Measurements from ENCODE around the gene PTPN1. TPM values are rescaled to one million over a fixed set of nuclear protein-coding genes. Genes with fewer than 3 reads are reported as not detected.
"Not testable (repeated sequence)": the region's sequence is repeated elsewhere in the genome, so short reads cannot be mapped to it uniquely, and the experiment has no call there.

The PTPN1 gene
- total RNA-seq, 1 donor from 2014 or later = 26.0 TPM

DNA sequence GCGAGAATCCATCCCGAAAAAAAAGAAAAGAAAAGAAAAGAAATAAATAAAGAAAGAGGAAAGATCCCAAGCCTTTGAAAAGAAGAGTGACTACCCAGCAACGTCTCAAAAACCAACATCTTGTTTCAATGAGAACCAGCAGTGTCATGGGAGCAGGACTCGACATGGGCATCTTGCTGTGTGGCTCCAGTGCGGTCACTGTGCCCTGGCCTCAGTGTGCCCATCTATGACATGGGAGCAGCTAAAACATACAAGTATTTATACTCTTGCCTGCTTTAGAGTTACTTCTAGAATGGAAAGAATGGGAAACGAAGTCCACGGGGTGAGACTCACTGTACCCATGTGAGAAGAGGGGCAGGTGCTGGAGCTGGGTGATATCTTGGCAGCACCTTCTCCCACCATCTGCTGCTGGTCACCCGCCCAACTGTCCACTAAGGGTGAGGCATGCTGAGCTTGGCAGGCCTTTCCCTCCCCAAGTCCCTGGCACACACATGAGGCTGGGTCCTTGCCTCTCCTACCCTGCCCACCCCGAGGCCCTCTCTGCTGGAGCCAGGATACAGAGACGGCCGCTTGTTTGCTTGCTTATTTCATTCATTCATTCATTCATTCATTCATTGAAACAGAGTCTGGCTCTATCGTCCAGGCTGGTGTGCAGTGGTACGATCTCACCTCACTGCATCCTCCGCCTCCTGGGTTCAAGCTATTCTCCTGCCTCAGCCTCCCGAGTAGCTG is 103.4 kb downstream of the PTPN1 start:
- no peaks in the 10 kb centered on the region for H3K27me3 Mint-ChIP-seq
- no peak for DNase-seq (ENCODE audit: low spot score, unreplicated experiment)
- TF ChIP-seq, protein P1, sequence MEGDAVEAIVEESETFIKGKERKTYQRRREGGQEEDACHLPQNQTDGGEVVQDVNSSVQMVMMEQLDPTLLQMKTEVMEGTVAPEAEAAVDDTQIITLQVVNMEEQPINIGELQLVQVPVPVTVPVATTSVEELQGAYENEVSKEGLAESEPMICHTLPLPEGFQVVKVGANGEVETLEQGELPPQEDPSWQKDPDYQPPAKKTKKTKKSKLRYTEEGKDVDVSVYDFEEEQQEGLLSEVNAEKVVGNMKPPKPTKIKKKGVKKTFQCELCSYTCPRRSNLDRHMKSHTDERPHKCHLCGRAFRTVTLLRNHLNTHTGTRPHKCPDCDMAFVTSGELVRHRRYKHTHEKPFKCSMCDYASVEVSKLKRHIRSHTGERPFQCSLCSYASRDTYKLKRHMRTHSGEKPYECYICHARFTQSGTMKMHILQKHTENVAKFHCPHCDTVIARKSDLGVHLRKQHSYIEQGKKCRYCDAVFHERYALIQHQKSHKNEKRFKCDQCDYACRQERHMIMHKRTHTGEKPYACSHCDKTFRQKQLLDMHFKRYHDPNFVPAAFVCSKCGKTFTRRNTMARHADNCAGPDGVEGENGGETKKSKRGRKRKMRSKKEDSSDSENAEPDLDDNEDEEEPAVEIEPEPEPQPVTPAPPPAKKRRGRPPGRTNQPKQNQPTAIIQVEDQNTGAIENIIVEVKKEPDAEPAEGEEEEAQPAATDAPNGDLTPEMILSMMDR (IDR thresholded peaks at IDR 0.05; ENCODE audit: unreplicated experiment) = no peak
- no peaks in the 10 kb centered on the region for H3K9me3 Mint-ChIP-seq (ENCODE audit: low read depth)
- no peak overlapping the region for H3K27ac Mint-ChIP-seq
- H3K4me3 Mint-ChIP-seq (ENCODE audit: low read depth) = no peak overlapping the region
- H3K4me1 Mint-ChIP-seq (ENCODE audit: low read depth) = no peaks in the 10 kb centered on the region
- H3K36me3 Mint-ChIP-seq (ENCODE audit: insufficient read depth) = no peaks in the 10 kb centered on the region

DNA sequence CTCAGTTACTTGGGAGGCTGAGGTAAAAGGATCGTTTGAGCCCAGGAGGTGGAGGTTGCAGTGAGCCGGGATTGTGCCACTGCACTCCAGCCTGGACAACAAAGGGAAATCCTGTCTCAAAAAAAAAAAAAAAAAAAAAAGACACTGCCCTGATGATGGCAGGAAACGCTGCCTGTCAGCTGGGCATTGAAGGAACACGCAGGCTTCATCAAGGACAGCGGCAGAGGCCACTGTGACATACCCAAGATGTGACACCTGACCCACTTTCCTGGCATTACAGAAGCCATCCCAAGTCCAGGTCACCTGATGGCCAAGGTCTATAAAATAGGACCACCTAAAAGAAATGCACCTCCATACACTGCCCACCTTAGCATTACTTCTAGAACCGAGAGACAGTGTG is 105.2 kb downstream of the PTPN1 start:
- TF ChIP-seq, protein P1 (IDR thresholded peaks at IDR 0.05; ENCODE audit: unreplicated experiment) = no peak
- no peak overlapping the region for H3K4me3 Mint-ChIP-seq (ENCODE audit: low read depth)
- no peak overlapping the region for H3K27ac Mint-ChIP-seq
- H3K36me3 Mint-ChIP-seq (ENCODE audit: insufficient read depth) = no peaks in the 10 kb centered on the region
- no peaks in the 10 kb centered on the region for H3K27me3 Mint-ChIP-seq
- no peaks in the 10 kb centered on the region for H3K9me3 Mint-ChIP-seq (ENCODE audit: low read depth)
- DNase-seq (ENCODE audit: low spot score, unreplicated experiment) = no peak
- H3K4me1 Mint-ChIP-seq (ENCODE audit: low read depth) = no peaks in the 10 kb centered on the region

DNA sequence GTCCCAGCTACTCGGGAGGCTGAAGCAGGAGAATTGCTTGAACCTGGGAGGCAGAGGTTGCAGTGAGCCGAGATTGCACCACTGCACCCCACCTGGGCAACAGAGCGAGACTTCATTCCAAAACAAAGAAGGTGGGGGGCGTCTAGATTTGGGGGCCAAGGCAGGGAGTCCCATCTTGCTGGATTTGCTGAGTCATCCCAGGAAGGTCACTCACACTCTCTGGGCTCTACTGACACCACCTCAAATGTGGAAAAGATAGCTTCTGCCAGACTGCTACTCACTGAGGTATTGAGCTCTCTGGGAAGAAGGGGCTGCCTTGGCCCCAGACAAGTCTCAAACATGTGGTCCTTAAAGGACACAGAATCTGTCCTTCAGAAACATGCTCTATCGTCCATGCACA is 106.8 kb downstream of the PTPN1 start:
- DNase-seq (ENCODE audit: low spot score, unreplicated experiment) = no peak
- Mint-ChIP-seq H3K27ac (no peak overlapping the region), H3K36me3 (ENCODE audit: insufficient read depth) (no peaks in the 10 kb centered on the region), H3K9me3 (ENCODE audit: low read depth) (no peaks in the 10 kb centered on the region), H3K27me3 (no peaks in the 10 kb centered on the region), H3K4me1 (ENCODE audit: low read depth) (no peaks in the 10 kb centered on the region), H3K4me3 (ENCODE audit: low read depth) (no peak overlapping the region)
- TF ChIP-seq, protein P1 (IDR thresholded peaks at IDR 0.05; ENCODE audit: unreplicated experiment) = no peak

DNA sequence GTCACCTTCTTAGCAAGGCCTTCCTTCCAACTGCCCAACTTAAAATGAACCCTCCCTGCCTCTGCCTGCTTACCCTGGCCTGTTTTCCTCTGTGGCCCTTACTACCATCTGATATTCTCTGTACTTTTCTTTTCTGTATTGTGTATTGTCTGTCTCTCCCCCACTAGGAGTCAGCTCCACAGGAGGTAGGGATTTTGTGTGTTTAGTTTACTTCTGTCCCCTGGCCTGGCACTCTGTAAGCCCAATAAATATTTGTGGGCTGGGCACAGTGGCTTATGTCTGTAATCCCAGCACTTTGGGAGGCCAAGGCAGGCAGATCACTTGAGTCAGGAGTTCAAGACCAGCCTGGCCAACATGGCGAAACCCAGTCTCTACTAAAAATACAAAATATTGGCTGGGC is 108.4 kb downstream of the PTPN1 start:
- Mint-ChIP-seq H3K36me3 (ENCODE audit: insufficient read depth) (no peaks in the 10 kb centered on the region), H3K4me3 (ENCODE audit: low read depth) (no peak overlapping the region), H3K27me3 (no peaks in the 10 kb centered on the region), H3K9me3 (ENCODE audit: low read depth) (no peaks in the 10 kb centered on the region), H3K4me1 (ENCODE audit: low read depth) (no peaks in the 10 kb centered on the region), H3K27ac (no peak overlapping the region)
- TF ChIP-seq, protein P1 (IDR thresholded peaks at IDR 0.05; ENCODE audit: unreplicated experiment) = no peak
- DNase-seq (ENCODE audit: low spot score, unreplicated experiment) = no peak

DNA sequence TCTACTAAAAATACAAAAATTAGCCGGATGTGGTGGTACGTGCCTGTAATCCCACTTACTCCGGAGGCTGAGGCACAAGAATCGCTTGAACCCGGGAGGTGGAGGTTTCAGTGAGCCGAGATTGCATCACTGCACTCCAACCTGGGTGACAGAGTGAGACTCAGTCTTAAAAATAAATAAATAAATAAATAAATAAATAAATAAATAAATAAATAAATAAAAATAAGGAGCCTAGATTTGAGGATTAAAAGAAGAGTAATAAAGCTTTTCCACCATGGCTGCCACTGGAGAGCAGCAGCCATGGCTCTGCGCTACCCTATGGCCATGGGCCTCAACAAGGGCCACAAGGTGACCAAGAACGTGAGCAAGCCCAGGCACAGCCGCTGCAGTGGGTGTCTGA is 110.3 kb downstream of the PTPN1 start:
- not testable (repeated sequence) for H3K27ac Mint-ChIP-seq; H3K4me3 Mint-ChIP-seq (ENCODE audit: low read depth); H3K27me3 Mint-ChIP-seq; H3K36me3 Mint-ChIP-seq (ENCODE audit: insufficient read depth); H3K9me3 Mint-ChIP-seq (ENCODE audit: low read depth); H3K4me1 Mint-ChIP-seq (ENCODE audit: low read depth); DNase-seq (ENCODE audit: low spot score, unreplicated experiment)

DNA sequence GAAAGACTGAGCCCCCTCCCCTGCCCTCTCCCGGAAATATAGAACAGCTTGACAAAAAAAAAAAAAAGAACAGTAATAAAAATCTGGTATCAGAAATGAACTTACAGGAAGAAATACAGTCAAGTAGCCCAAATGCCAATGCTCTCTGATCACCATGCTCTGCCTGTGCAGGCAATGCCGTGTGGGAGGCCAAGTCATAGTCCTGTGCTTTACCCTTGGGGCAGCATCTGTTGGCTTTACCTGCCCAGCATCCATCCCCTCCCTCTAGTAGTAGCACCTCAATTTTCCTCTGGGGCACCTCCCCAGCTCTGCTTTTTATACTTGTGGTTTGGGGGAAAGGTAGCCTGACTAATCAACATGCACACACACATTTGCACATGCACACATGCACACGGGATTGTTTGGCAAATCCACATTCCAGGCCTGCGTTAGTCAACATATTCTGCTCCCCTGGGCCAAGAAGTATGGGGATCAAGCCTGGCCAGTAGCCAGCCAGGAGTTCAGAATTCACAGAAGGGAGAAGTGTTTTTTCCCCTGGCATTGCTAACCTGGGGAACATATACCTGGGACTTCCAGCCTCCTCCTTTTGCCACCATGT is 111.0 kb downstream of the PTPN1 start:
- Mint-ChIP-seq H3K4me1 (ENCODE audit: low read depth) (no peaks in the 10 kb centered on the region), H3K4me3 (ENCODE audit: low read depth) (no peak overlapping the region), H3K36me3 (ENCODE audit: insufficient read depth) (no peaks in the 10 kb centered on the region), H3K27ac (no peak overlapping the region), H3K9me3 (ENCODE audit: low read depth) (no peaks in the 10 kb centered on the region), H3K27me3 (no peaks in the 10 kb centered on the region)
- no peak for DNase-seq (ENCODE audit: low spot score, unreplicated experiment)
- TF ChIP-seq, protein P1 (IDR thresholded peaks at IDR 0.05; ENCODE audit: unreplicated experiment) = no peak
